ENCODE data around the gene MCM10. TPM values are rescaled to one million over a fixed set of nuclear protein-coding genes. Genes with fewer than 3 reads are reported as not detected.

The MCM10 gene
- total RNA-seq, 1 donor from 2014 or later, result 5.0 TPM

GRCh38 chr10:13165177-13165576 lies 3.8 kb downstream of the MCM10 start:
- Mint-ChIP-seq H3K36me3 (ENCODE audit: unreplicated experiment) (no peaks in the 10 kb centered on the region), H3K4me1 (ENCODE audit: low read depth, unreplicated experiment) (peaks cover 13% of the 10 kb centered on the region), H3K27ac (ENCODE audit: unreplicated experiment) (no peak overlapping the region), H3K9me3 (ENCODE audit: unreplicated experiment) (no peaks in the 10 kb centered on the region), H3K27me3 (ENCODE audit: unreplicated experiment) (peaks cover 5% of the 10 kb centered on the region), H3K4me3 (ENCODE audit: unreplicated experiment) (no peak overlapping the region)
- TF ChIP-seq CTCF (IDR thresholded peaks at IDR 0.05; ENCODE audit: partially characterized antibody, unreplicated experiment), result no peak
- no peak for DNase-seq

- Mint-ChIP-seq H3K4me3 (ENCODE audit: unreplicated experiment) (no peak overlapping the region), H3K27me3 (ENCODE audit: unreplicated experiment) (peaks cover 3% of the 10 kb centered on the region), H3K9me3 (ENCODE audit: unreplicated experiment) (no peaks in the 10 kb centered on the region), H3K4me1 (ENCODE audit: low read depth, unreplicated experiment) (peaks cover 6% of the 10 kb centered on the region), H3K36me3 (ENCODE audit: unreplicated experiment) (no peaks in the 10 kb centered on the region), H3K27ac (ENCODE audit: unreplicated experiment) (no peak overlapping the region)
- no peak for TF ChIP-seq CTCF (IDR thresholded peaks at IDR 0.05; ENCODE audit: partially characterized antibody, unreplicated experiment)
- DNase-seq, result no peak
Observed at GRCh38 chr10:13167568-13167967, 6.2 kb downstream of the MCM10 start.

DNA sequence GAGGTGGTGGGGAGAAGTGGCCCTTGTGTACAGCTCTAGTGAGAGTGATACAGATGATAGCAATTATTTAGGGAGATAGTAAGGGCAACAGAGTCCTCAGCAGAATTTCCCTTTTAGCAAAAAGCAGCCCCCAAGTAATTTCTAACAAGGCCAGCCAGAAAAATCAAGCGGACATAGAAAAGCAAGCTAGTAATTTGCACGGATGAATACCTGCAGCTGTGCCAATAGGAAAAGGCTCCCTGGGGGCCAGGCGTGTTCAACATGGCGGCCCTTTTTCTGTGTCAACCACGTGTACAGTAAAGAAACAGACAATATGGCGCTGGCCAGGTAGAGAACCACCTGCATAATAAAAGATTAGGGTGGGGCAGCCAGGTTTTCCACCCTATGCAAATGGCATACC lies 7.4 kb downstream of the MCM10 start:
- no peak overlapping the region for H3K4me3 Mint-ChIP-seq (ENCODE audit: unreplicated experiment)
- peaks cover 6% of the 10 kb centered on the region for H3K4me1 Mint-ChIP-seq (ENCODE audit: low read depth, unreplicated experiment)
- no peak for TF ChIP-seq CTCF (IDR thresholded peaks at IDR 0.05; ENCODE audit: partially characterized antibody, unreplicated experiment)
- H3K27ac Mint-ChIP-seq (ENCODE audit: unreplicated experiment), result no peak overlapping the region
- DNase-seq, result no peak
- no peaks in the 10 kb centered on the region for H3K9me3 Mint-ChIP-seq (ENCODE audit: unreplicated experiment)
- peaks cover 3% of the 10 kb centered on the region for H3K27me3 Mint-ChIP-seq (ENCODE audit: unreplicated experiment)
- H3K36me3 Mint-ChIP-seq (ENCODE audit: unreplicated experiment), result no peaks in the 10 kb centered on the region

DNA sequence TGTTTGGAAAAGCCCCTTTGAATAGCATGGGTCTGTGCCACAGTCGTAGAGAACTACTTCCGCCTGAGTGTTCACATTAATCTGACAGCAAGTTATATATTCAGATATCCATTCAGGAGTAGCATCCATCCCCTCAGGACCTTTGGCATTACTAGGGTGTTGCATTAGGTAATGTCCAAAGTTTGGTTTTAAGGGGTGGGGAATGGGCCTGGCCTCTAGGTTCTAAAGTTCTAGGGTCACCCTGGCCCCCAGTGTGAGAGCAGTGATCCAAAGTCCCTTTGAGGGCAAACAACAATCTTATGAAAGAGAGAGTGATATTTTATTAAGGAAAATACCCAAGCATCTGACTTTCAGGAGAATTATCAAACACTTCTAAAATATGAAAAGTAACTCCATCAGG lies 12.3 kb downstream of the MCM10 start:
- peaks cover 1% of the 10 kb centered on the region for H3K4me1 Mint-ChIP-seq (ENCODE audit: low read depth, unreplicated experiment)
- no peaks in the 10 kb centered on the region for H3K36me3 Mint-ChIP-seq (ENCODE audit: unreplicated experiment)
- no peak overlapping the region for H3K4me3 Mint-ChIP-seq (ENCODE audit: unreplicated experiment)
- no peaks in the 10 kb centered on the region for H3K9me3 Mint-ChIP-seq (ENCODE audit: unreplicated experiment)
- no peak for DNase-seq
- no peak for TF ChIP-seq CTCF (IDR thresholded peaks at IDR 0.05; ENCODE audit: partially characterized antibody, unreplicated experiment)
- H3K27me3 Mint-ChIP-seq (ENCODE audit: unreplicated experiment), result no peaks in the 10 kb centered on the region
- H3K27ac Mint-ChIP-seq (ENCODE audit: unreplicated experiment), result no peak overlapping the region

DNA sequence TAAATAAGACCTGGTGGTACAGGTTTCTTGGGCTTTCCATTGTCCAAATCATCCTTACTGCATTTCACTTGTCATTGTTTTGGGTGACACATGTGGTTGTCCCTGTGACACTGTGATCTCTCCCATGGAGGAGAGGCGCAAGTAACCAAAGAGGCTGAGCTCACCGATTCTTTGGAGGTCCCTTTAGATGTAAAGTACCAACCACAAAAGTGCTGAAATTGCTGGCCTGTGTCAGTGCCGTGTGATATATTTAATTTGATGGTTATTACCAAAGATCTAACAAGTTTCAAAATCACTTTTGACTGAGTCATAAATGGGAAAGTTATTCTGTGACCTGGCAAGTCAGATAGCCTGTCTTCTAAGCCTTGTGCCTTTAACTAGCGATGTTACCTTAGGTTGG lies 19.4 kb downstream of the MCM10 start:
- TF ChIP-seq CTCF (IDR thresholded peaks at IDR 0.05; ENCODE audit: partially characterized antibody, unreplicated experiment), result no peak
- no peaks in the 10 kb centered on the region for H3K36me3 Mint-ChIP-seq (ENCODE audit: unreplicated experiment)
- DNase-seq, result no peak
- H3K27ac Mint-ChIP-seq (ENCODE audit: unreplicated experiment), result no peak overlapping the region
- H3K4me1 Mint-ChIP-seq (ENCODE audit: low read depth, unreplicated experiment), result no peaks in the 10 kb centered on the region
- no peak overlapping the region for H3K4me3 Mint-ChIP-seq (ENCODE audit: unreplicated experiment)
- H3K27me3 Mint-ChIP-seq (ENCODE audit: unreplicated experiment), result no peaks in the 10 kb centered on the region
- no peaks in the 10 kb centered on the region for H3K9me3 Mint-ChIP-seq (ENCODE audit: unreplicated experiment)
